UCSD-AML1 (cell line): ENCODE data around the gene DGKZ.
A peak's percentile ranks its signal among the peaks of the same experiment; 100 is the strongest.

Experiments used
- DNase-seq: peaks from one replicate; lab custom pipeline; 2025; ENCODE audit not compliant: unreplicated experiment; lab: John Stamatoyannopoulos, UW

The DGKZ gene

DNA sequence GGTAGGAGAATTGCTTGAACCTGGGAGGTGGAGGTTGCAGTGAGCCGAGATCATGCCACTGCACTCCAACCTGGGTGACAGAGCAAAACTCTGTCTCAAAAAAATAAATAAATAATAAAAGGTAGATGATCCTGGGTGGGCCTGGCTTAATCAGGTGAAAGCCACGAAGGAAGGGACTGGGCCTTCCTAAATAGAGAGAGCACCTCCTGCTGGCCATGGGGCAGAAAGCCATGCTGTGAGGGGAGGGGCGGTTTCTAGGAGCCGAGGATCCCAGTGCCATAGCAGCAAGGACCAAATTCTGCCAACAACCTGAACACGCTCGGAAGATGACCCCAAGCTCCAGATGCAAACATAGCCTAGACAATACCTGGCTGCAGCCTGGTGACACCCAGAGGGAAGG lies 24.5 kb upstream of the DGKZ start:
- peak; percentile 27 for DNase-seq

DNA sequence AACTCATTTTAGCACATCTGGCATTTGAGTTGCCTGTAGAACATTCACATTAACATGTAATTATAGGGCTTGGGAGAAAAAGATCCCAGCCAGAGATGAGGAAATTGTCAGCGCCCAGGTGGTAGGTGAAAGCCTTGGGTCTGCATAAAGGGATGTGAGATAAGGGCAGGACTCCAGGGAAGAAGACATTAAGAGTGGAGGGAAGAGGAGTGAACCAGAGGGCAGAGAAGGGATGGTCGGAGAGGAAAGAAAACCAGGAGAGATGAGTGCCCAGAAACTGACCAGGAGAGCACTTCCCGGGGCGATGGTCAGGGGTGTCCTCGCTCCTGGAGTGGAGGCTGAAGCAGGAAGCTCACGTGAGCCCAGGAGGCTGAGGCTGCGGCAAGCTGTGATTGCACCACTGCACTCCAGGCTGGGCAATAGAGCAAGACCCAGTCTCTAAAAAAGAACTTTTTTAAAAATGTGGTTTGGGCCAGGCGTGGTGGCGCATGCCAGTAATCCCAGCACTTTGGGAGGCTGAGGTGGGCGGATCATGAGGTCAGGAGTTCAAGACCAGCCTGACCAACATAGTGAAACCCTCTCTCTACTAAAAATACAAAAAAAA lies 20.3 kb upstream of the DGKZ start:
- DNase-seq, result no peak

DNA sequence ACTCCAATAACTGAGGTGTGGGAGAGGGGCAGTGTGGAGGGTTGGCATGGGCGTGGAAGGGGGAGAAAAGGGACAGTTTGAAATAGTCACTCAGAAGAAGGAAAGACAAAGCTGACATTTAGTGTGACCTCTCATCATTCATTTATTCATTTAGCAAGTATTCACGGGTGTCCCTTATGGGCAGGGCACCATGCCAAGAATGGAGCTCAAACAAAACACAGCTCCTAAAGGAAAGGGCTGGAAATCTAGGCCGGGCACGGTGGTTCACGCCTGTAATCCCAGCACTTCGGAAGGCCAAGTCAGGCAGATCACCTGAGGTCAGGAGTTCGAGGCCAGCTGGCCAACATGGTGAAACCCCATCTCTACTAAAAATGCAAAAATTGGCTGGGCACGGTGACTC lies 19.4 kb upstream of the DGKZ start:
- no peak for DNase-seq

DNA sequence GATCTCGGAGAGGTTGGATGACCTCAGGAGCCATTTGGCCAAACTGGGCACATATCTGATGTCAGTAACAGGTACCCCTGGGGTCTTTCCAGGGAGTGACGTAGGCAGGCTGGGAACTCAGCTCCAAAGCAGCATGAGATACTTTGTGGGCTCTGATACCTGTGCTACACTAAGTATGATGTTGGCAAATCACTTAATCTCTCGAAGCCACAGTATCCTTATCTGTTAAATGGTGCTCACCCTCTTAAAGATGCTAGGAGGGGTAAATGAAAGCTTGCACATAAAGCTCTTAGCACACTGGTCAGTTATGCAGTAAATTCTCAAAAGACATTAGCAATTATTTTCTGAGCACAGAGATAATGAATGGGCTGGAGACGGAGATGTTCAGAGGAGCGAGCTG lies 17.1 kb upstream of the DGKZ start:
- DNase-seq, result no peak

DNA sequence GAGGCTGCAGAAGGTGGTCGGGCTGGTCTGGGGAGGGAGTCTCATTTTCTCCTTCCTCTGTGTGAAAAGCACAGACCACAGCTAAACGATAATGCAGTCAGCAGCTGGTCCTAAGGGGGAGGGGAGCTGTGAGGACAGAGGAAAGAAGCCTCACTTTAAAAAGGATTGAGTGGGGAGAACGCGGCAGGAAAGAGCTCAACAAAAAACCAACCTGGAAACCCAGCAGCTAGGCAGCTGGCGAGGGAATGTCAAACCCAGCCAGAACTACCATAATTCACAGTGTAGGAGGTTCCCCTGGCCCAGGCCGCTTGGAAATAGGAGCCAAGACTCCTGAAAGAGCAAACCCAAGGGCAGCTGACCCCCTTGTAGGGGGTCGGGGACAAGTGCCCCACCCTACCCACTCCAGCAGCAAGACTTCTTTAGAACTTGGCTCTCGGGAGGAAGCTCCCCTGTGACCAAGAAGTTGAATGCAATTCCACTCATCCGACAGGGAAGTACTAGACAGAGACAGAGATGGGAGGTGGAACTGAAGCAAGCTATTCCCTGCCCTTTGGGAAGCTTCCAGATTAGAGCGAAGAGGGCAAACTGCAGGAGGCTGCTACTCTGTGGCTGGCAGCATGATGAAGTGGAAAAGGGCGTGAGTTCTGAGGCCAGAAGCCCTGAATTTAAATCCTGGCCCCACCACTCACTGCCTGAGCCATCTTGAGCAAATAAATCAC lies 16.5 kb upstream of the DGKZ start:
- DNase-seq, result peak; percentile 45

DNA sequence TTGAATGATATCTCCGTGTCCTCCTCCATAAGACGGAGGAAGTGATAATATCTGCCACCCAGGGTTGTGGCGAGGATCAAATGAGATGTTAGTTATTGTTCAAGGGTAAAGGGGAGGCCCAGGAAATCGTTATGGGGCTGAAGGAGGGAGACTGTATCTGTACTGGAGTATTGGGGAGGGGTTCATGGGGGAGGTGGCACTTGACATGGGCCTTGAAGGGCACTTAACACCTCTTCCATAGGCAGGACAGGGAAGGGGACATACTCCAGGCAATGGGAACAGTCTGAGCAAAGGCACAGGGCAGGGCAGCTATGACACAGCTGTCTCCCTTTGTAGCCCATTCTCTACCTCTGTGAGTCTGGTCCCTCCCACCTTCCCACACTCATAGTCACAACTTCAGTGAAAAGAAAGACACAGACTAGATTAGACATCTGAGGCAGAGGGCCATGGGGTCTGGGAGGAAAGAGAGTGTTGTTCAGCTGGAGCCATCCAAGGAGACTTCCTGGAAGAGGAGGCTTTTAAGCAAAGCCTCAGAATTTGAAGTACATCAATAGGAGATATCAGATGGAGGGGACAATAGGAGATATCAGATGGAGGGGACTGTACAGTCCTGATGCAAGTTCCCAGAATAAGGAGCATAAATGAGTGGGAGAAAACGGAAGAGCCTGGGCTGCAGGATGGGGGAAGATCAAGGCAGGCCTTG lies 15.8 kb upstream of the DGKZ start:
- DNase-seq, result no peak

DNA sequence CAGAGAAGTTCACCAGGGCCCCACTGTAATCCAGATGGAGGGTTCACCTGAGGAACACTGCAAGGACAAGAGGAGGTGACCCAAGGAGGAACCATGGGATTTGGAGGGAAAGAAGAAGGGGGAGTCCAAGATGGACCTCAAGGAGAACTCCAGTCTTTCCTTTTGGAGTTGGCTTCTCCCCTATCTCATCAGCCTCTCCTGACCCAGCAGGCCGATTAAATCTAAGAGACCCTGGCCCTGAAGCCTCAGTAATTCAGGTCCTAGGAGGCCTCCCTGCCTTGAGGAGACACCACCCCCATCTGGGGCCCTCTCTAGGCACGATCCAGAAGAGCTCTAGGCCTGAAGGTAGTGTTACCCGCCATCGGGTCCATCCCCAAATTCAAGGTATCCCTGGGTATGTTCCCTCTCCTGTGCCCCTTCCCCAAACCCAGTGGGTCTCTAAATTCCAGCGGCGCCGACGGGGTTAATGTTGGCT lies 15.1 kb upstream of the DGKZ start:
- no peak for DNase-seq

DNA sequence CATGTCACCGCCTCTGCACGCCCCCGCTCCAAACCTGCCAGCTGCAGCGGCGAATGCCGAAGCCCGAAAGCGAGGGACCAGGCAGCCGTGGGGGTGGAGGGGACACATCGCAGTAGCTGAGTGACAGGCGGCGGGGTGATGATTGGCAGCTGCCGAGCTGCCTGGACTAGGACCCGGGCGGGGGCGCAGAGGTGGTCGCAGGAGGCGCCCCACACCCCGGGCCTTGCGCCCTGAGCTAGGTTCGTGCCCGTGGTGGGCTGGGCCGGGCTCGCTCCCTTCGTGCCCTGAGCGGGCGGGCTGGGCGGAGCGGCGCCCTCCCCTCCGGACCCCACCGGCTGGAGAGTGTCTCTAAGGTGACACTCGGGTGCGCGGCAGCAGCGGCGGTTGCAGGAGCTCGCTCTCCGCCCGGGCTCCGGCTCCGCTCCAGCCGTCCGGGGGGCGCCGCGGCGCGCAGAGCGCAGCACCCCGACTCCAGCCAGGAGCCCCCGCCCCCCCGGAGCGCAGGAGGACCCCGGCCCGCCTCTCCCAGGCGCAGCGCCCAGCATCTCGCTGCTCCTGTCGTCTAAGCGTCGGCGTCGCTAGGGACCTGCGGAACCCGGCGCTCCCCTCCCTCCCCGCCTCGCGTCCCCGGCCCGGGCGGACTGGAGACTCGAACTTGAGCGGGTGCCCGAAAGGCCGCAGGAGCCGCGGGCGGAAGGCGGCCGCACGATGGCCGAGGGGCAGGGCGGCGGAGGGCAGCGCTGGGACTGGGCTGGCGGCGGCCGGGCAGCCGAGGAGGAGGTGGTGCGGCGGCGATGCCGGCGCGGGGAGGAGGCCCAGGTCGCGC lies 14.5 kb upstream of the DGKZ start:
- no peak for DNase-seq

DNA sequence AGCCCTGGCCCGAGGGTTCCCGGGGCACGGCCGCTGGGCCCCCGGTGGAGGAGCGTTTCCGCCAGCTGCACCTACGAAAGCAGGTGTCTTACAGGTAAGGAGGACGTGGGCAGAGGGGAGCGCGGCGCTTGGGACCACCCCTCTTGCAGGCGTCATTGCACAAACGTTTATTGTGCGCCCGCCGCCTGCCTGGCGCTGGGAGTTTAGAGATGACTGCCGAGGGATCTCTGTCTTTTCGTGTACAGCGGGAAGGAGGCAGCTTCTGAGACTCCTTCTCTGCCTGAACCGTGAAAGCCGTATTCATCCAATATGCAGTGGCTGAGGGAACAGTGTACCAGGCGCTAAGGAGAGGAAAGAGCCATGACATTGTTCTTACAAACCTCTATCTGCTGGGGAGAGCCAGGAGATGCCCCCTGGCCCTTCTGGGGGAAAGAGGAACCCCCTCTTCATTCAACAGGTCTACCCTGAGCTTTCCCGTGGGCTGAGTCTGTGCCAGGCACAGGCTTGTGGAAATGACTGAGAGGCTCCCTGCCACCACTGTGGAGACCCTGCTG lies 13.8 kb upstream of the DGKZ start:
- no peak for DNase-seq

DNA sequence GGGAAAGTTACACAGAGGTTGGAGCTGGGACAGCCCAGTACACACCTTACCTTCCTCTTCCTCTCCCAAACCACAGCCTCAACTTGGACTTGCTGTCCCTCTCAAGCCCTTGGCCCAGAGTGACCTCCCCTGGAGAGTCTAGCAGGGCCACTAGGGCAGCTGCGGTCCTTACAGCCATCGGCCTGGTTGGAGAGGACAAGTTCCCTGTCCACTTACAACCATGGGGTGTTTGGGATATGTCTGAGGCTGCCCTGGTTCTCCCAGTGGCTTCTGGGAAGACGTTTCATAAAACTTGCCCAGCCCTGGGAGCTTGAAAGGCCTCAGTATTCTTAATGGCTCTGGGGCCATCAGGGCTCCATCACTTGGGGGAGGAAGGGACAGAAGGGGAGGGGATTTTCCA lies 13.1 kb upstream of the DGKZ start:
- DNase-seq, result no peak

DNA sequence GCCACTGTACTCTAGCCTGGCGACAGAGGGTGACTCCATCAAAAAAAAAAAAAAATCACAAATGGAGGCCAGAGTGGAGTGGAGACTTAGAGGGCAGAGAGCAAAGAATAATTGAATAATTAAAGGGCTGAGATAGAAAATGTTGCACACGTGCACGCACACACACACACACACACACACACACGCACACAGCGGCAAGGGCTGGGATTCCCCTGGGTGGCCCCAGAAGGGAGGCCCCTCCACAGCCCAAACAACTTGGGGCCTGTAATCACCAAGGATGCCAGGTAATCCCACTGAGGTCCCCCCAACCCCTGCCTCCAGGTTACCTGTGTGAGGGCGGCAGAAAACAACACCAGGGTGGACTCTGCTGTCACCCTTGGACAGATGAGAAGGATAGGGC lies 12.0 kb upstream of the DGKZ start:
- no peak for DNase-seq

DNA sequence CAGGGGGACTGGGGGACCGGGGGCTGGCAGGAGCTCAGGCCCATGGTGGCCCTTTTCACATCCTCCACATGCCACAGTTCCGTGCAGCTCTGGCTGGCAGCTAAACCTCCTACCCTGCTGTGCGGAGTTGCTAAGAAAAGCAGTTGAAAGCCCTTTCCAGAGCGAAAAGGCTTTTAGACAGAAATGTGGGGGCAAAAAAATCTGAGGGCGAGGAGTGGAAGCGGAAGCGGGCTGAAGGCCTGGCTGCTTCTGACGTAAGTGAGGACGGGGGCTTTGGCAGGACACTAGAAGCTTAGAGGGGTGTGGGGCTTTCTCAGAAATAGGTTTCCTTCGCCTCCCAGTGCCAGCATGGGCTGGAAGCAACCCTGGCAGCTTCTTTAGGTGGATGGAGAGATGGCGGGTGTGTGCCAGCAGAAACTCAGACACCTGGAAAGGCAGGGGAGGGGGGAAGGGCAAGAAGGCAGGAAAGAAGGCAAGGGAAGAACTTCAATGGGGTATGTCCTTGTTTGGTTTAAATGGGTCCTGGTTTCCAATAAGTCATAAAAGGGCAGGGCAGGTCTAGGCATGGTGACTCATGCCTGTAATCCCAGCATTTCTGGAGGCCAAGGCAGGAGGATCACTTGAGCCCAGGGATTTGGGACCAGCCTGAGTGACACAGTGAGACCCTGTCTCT lies 11.2 kb upstream of the DGKZ start:
- no peak for DNase-seq

DNA sequence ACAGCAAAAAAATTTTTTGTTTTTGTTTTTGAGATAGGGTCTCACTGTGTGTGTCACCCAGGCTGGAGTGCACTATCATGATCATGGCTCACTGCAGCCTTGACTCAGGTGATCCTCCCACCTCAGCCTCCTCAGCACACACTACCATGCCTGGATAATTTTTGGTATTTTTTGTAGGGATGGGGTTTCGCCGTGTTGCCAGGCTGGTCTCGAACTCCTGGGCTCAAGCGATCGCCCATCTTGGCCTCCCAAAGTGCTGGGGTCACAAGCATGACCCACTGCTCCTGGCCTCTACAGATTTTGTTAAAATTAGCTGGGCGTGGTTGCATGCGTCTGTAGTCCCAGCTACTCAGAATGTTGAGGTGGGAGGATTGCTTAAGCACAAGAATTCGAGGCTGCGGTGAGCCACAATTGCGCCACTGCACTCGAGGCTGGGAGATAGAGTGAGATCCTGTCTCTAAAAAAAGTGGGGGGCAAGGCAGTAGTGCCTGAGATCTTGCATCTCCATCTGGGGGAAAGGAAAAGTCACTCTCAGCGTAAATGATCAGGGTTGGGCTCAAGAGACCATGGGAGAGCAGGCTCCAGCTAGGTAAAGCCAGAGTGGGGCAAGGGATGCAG lies 10.6 kb upstream of the DGKZ start:
- DNase-seq, result peak; percentile 86

DNA sequence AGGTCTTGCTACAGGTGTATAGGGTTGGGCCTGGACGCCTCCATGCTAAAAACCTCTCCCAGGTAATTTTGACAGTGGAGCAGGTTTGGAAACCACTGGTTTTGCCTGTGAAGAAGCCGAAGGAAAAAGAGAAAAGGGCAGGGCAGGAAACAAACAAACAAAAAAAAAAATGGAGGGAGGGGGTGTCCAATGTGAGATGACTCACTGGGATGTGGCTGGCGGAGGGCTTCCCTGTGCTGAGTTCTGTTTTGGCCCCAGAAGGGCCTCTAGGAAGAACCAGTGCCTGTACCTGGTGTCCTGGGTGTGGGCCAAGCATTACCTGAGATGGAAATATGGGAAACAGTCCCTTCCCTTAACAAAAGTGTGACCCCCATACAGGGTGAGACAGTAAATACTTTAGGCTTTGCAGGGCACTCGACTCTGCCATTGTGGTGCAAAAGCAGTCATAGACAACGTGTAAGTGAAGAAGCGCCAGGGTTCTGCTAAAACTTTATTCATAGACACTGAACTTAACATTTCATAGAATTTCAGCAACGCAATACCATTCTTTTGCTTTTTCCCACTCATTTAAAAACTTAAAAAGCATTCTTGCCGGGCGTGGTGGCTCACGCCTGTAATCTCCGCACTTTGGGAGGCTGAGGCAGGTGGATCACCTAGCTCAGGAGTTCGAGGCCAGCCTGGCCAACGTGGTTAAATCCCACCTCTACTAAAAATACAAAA lies 9.5 kb upstream of the DGKZ start:
- DNase-seq, result no peak

DNA sequence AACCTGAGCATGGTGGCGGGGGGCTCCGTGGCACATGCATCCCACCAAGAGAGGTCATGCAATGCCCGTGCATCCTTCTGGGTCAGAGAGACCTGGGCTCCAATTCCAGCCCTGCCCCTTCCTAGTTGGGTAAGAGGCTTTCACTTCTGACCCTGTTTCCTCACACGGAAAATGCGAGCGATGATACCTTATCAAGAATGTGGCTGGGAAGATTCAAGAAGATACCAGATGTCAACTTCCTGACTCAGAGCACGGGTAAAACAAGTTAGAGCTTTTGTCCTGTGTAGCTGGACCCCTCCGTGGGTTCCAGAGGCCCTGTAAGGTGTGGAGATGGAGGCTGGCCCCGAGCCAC lies 8.7 kb upstream of the DGKZ start:
- no peak for DNase-seq

DNA sequence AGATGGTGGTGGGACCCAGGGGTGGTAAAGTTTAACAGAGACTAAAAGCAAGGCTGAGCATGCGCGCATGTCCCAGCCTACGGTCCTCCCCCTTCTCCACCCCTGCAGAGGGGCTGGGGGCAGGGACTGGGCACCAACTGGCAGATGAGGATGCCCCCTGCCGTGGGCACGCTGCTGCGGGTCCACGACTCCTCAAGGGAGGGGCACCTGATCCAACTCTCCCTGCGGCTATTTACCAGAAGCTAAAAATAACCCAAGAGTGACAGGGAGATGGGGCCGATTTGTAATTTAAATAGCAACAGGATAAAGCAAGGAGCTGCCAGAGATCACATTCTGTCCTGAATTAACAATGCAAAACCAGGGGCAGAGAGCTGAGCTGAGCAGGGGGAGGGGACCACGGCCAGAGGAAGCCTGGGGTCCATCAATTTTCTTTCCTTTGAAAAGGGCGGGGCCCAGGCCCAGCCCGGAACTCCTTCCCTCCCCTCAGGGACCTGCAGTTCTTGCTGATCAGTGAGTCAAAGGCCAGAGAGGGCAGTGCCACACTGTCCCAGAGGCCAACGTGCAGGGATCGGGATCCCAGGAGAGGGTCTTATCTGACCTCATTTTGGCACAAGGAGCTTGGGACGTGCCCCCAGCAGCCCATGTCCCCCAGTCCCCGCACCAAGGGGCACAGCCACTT lies 8.1 kb upstream of the DGKZ start:
- peak; percentile 80 for DNase-seq

DNA sequence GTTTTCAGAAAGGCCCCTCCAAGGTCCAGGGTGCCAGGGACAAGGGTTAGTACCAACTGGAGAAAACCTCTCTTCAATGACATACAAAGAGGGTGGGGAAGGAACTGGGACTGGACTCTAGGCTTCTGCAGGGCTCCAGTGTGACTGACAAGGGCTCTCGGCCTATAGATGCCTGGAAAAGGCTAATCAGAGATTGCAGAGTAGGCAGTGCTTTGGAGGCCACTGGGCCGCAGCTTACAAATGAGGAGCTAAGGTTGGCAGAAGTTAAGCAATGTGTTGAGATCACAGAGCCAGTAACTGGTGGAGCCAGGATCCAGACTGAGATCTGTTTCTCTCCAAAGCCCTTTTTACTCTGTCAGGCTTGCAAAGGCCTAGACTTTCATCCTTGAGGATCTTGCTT lies 7.4 kb upstream of the DGKZ start:
- DNase-seq, result no peak

DNA sequence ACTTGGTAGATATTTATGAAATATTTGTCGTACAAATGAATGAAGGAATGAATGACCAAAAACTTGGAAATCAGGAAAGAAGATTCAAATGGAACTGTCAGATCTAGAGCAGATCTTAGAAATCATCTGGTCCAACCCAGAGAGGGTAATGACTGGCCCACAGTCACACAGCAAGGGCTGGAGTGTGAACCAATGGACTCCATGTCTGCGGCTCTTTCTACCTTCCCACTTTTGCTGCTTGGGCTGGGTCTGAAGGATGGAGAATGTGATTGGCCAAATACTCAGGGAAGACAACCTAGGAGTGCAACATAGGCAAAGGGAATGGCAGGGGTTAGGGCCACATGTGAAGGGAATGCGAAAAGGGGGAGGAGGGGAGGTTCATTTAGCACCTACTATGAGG lies 5.8 kb upstream of the DGKZ start:
- no peak for DNase-seq

DNA sequence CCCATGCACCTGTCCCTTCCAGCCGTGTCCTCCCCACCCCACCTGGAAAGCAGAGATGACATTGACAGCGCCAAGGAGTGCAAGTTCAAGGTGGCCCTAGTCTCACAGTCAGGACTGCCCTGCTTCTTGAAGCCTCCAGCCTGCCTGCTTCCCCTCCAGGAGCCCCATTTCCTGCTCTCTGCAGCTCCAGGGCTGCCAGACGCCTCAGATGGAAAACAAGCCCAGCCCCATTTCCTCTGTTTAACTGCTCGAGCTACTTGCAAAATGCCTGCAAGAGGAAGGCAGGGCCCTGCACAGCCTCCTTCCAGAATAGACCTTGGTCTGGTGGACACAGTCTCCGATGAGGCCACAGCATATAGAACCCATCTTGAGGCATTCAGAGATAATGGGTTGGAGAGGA lies 5.0 kb upstream of the DGKZ start:
- peak; percentile 80 for DNase-seq
